Suprapubic skin (tissue), 4 donors: ENCODE measurements around the gene NAALADL2. TPM values are rescaled to one million over a fixed set of nuclear protein-coding genes. Genes with fewer than 3 reads are reported as not detected.

ENCODE experiments used
- DNase-seq, 2 donors: peaks; one replicate each; pipeline ENCODE4 v3.0.0-alpha.2; 2019; ENCODE audit warnings: low spot score in 2 of 2
- H3K27ac ChIP-seq: fragments of 200-600 bp; sonication (generic); one replicate; pipeline ENCODE4 v1.5.1; 2019
- H3K27me3 ChIP-seq: fragments of 200-600 bp; sonication (generic); one replicate; pipeline ENCODE4 v1.5.1; 2019
- H3K36me3 ChIP-seq: fragments of 200-600 bp; sonication (generic); one replicate; pipeline ENCODE4 v1.5.1; 2019
- H3K4me1 ChIP-seq: fragments of 200-600 bp; sonication (generic); one replicate; pipeline ENCODE4 v1.5.1; 2019
- H3K4me3 ChIP-seq: fragments of 200-600 bp; sonication (generic); one replicate; pipeline ENCODE4 v1.5.1; 2019; ENCODE audit warnings: mild to moderate bottlenecking
- H3K9me3 ChIP-seq: fragments of 200-600 bp; sonication (generic); one replicate; pipeline ENCODE4 v1.5.1; 2019
- CTCF ChIP-seq, 2 donors: fragments of 200-600 bp in 1 of 2; fragments of 450-650 bp in 1 of 2; sonication (generic) in 1 of 2; IDR thresholded peaks; one replicate each; pipeline ENCODE4 v1.5.1; 2016 to 2019; ENCODE audit warnings: antibody characterized with exemption in 2 of 2, mild to moderate bottlenecking in 1 of 2, moderate library complexity in 1 of 2
- EP300 ChIP-seq: sonication (generic); formaldehyde crosslinking; IDR thresholded peaks from one replicate; pipeline ENCODE4 v1.6.1; 2017; ENCODE audit warnings: antibody characterized with exemption
- POLR2A ChIP-seq, 2 donors: fragments of 450-650 bp; IDR thresholded peaks; one replicate each; pipeline ENCODE4 v1.6.1; 2017; ENCODE audit warnings: antibody characterized with exemption in 2 of 2, mild to moderate bottlenecking in 2 of 2, moderate library complexity in 2 of 2
- POLR2AphosphoS5 ChIP-seq, 3 donors: sonication (generic); formaldehyde crosslinking; IDR thresholded peaks; one replicate each; pipeline ENCODE4 v1.6.1; 2017; ENCODE audit warnings: antibody characterized with exemption in 3 of 3
- WGBS: methylation state at CpG from one replicate; pipeline ENCODE4 v1.1.5; 2018; 5-methylcytosine and 5-hydroxymethylcytosine counted together
- total RNA-seq, 4 donors: library from RNA; depleted of rRNA; stranded (reverse); fragments of >200 nt; gene quantifications; one replicate each; pipeline ENCODE4 v1.1.0, GENCODE V29; 2016

Gene NAALADL2
- total RNA-seq, 4 donors from 2014 or later, result 4.0 to 10.5 (median 8.5) TPM

- peaks cover 17% of the 10 kb centered on the region for H3K4me1 ChIP-seq
- no peaks in the 10 kb centered on the region for H3K27me3 ChIP-seq
- no peak overlapping the region for H3K4me3 ChIP-seq
- WGBS, result 37% methylated on average over 3 of the region's 3 CpGs
- H3K36me3 ChIP-seq, result no peaks in the 10 kb centered on the region
- peak overlapping the region; percentile 49 for H3K27ac ChIP-seq
- H3K9me3 ChIP-seq, result no peaks in the 10 kb centered on the region
- TF ChIP-seq CTCF (IDR thresholded peaks at IDR 0.05) (no peak), POLR2A (IDR thresholded peaks at IDR 0.05) (no peak), EP300 (no peak), POLR2AphosphoS5 (IDR thresholded peaks at IDR 0.05) (no peak)
- DNase-seq, result no peak
Measured at GRCh38 chr3:174862666-174863065, 3.5 kb downstream of the NAALADL2 start.

GRCh38 chr3:174863488-174863887 is 4.4 kb downstream of the NAALADL2 start:
- no peaks in the 10 kb centered on the region for H3K9me3 ChIP-seq
- H3K36me3 ChIP-seq, result no peaks in the 10 kb centered on the region
- peaks cover 17% of the 10 kb centered on the region for H3K4me1 ChIP-seq
- H3K27ac ChIP-seq, result no peak overlapping the region
- no peak for DNase-seq
- no peaks in the 10 kb centered on the region for H3K27me3 ChIP-seq
- no peak for TF ChIP-seq EP300
- no peak for TF ChIP-seq POLR2A (IDR thresholded peaks at IDR 0.05)
- TF ChIP-seq CTCF (IDR thresholded peaks at IDR 0.05), result no peak
- peak in 2 of 3 donors; percentile 33 to 52 for TF ChIP-seq POLR2AphosphoS5 (IDR thresholded peaks at IDR 0.05)
- no peak overlapping the region for H3K4me3 ChIP-seq

- Histone ChIP-seq H3K4me1 (no peaks in the 10 kb centered on the region), H3K27ac (no peak overlapping the region), H3K36me3 (no peaks in the 10 kb centered on the region), H3K9me3 (no peaks in the 10 kb centered on the region), H3K27me3 (no peaks in the 10 kb centered on the region), H3K4me3 (no peak overlapping the region)
- TF ChIP-seq EP300 (no peak), CTCF (IDR thresholded peaks at IDR 0.05) (no peak), POLR2A (IDR thresholded peaks at IDR 0.05) (no peak), POLR2AphosphoS5 (IDR thresholded peaks at IDR 0.05) (no peak)
- WGBS, result 83% methylated on average over 7 of the region's 7 CpGs
- DNase-seq, result no peak
Measured at GRCh38 chr3:174869448-174869847, 10.3 kb downstream of the NAALADL2 start.

GRCh38 chr3:174873832-174874657 is 14.9 kb downstream of the NAALADL2 start:
- no peaks in the 10 kb centered on the region for H3K36me3 ChIP-seq
- TF ChIP-seq POLR2AphosphoS5 (IDR thresholded peaks at IDR 0.05), result no peak
- no peak for TF ChIP-seq EP300
- no peak for TF ChIP-seq POLR2A (IDR thresholded peaks at IDR 0.05)
- no peak for TF ChIP-seq CTCF (IDR thresholded peaks at IDR 0.05)
- H3K27me3 ChIP-seq, result no peaks in the 10 kb centered on the region
- 67% methylated on average over 3 of the region's 3 CpGs for WGBS
- no peak overlapping the region for H3K27ac ChIP-seq
- H3K9me3 ChIP-seq, result no peaks in the 10 kb centered on the region
- no peaks in the 10 kb centered on the region for H3K4me1 ChIP-seq
- DNase-seq, result no peak
- H3K4me3 ChIP-seq, result no peak overlapping the region

- H3K4me1 ChIP-seq, result no peaks in the 10 kb centered on the region
- H3K27ac ChIP-seq, result no peak overlapping the region
- no peaks in the 10 kb centered on the region for H3K9me3 ChIP-seq
- no peak overlapping the region for H3K4me3 ChIP-seq
- no peak for TF ChIP-seq CTCF (IDR thresholded peaks at IDR 0.05)
- TF ChIP-seq POLR2A (IDR thresholded peaks at IDR 0.05), result no peak
- TF ChIP-seq POLR2AphosphoS5 (IDR thresholded peaks at IDR 0.05), result no peak
- TF ChIP-seq EP300, result no peak
- no peaks in the 10 kb centered on the region for H3K27me3 ChIP-seq
- H3K36me3 ChIP-seq, result no peaks in the 10 kb centered on the region
- 89% methylated on average over 6 of the region's 6 CpGs for WGBS
- DNase-seq, result no peak
Measured at GRCh38 chr3:174882789-174883188, 23.7 kb downstream of the NAALADL2 start.
